NCI-H1694 treated with DMSO at 0.1 percent for 48 hours (cell line): Measurements from ENCODE around the gene CRYBB1.

Experiments used
- DNase-seq: peaks from one replicate; lab custom pipeline; 2025; lab: John Stamatoyannopoulos, UW

The CRYBB1 gene

GRCh38 chr22:26577081-26577480, 40.7 kb downstream of the CRYBB1 start:
- DNase-seq: no peak

GRCh38 chr22:26576026-26576680, 41.7 kb downstream of the CRYBB1 start:
- no peak for DNase-seq

- no peak for DNase-seq
Observed at GRCh38 chr22:26574001-26574723, 43.7 kb downstream of the CRYBB1 start.

- DNase-seq: no peak
Observed at GRCh38 chr22:26573026-26573662, 44.7 kb downstream of the CRYBB1 start.

GRCh38 chr22:26570864-26571525, 46.8 kb downstream of the CRYBB1 start:
- no peak for DNase-seq

GRCh38 chr22:26570115-26570514, 47.7 kb downstream of the CRYBB1 start:
- no peak for DNase-seq

GRCh38 chr22:26568207-26568706, 49.6 kb downstream of the CRYBB1 start:
- DNase-seq: no peak

GRCh38 chr22:26567610-26568009, 50.2 kb downstream of the CRYBB1 start:
- no peak for DNase-seq

- no peak for DNase-seq
Observed at GRCh38 chr22:26566994-26567393, 50.8 kb downstream of the CRYBB1 start.

GRCh38 chr22:26565889-26566288, 51.9 kb downstream of the CRYBB1 start:
- DNase-seq: no peak

- no peak for DNase-seq
Observed at GRCh38 chr22:26565181-26565580, 52.6 kb downstream of the CRYBB1 start.

- no peak for DNase-seq
Observed at GRCh38 chr22:26564672-26565071, 53.2 kb downstream of the CRYBB1 start.

GRCh38 chr22:26564181-26564580, 53.6 kb downstream of the CRYBB1 start:
- DNase-seq: no peak

GRCh38 chr22:26563022-26563421, 54.8 kb downstream of the CRYBB1 start:
- no peak for DNase-seq

GRCh38 chr22:26561756-26562417, 55.9 kb downstream of the CRYBB1 start:
- DNase-seq: no peak

- DNase-seq: no peak
Observed at GRCh38 chr22:26559961-26560575, 57.8 kb downstream of the CRYBB1 start.

GRCh38 chr22:26558248-26558895, 59.5 kb downstream of the CRYBB1 start:
- DNase-seq: no peak

- no peak for DNase-seq
Observed at GRCh38 chr22:26556904-26557303, 60.9 kb downstream of the CRYBB1 start.

- no peak for DNase-seq
Observed at GRCh38 chr22:26555478-26555877, 62.3 kb downstream of the CRYBB1 start.

GRCh38 chr22:26554956-26555355, 62.9 kb downstream of the CRYBB1 start:
- DNase-seq: no peak
